GM12873 (cell line): ENCODE results near the gene SLC34A3.

Experiments used
- CTCF ChIP-seq: IDR thresholded peaks from 2 replicates; pipeline ENCODE4 v1.5.1; 2012; ENCODE audit warnings: low read depth, mild to moderate bottlenecking, moderate library complexity, low read length, control low read depth; ENCODE audit not compliant: insufficient read depth; ENCODE audit errors: missing control alignments

SLC34A3 gene

GRCh38 chr9:137215196-137215986 is 15.3 kb upstream of the SLC34A3 start:
- TF ChIP-seq CTCF, result no peak

GRCh38 chr9:137216188-137216965 is 14.3 kb upstream of the SLC34A3 start:
- no peak for TF ChIP-seq CTCF

- no peak for TF ChIP-seq CTCF
Measured at GRCh38 chr9:137217276-137218211, 13.2 kb upstream of the SLC34A3 start.

- no peak for TF ChIP-seq CTCF
Measured at GRCh38 chr9:137218212-137218753, 12.4 kb upstream of the SLC34A3 start.

- TF ChIP-seq CTCF, result no peak
Measured at GRCh38 chr9:137218754-137219271, 11.9 kb upstream of the SLC34A3 start.

- no peak for TF ChIP-seq CTCF
Measured at GRCh38 chr9:137219757-137220316, 10.9 kb upstream of the SLC34A3 start.
